SH-SY5Y (cell line): ENCODE measurements around the gene METTL25.

Experiments used
- GATA2 ChIP-seq: IDR thresholded peaks from 2 replicates; pipeline ENCODE4 v1.6.1; 2011; ENCODE audit warnings: mild to moderate bottlenecking, low read depth, low read length
- GATA3 ChIP-seq: IDR thresholded peaks from 2 replicates; pipeline ENCODE4 v1.6.1; 2011; ENCODE audit warnings: low read depth, mild to moderate bottlenecking, low read length, moderate library complexity

DNA sequence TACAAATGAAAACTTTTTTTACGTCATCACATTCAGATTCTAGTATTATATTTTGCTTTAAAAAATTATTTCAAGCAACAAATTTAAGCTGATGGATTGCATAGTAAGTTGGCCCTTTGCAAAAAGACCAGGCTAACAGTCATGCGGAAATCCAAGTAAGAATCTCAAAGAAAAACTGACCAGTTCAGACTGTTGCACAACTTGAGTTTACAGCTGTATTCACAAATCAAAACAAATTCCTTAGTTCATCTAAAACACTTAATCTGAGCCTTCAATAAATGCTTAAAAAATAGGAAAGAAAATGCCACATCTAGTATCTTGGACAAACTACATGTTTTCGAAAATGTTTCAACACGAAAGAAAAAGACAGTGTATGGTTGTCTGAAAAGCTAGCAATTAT, 989 bp upstream of the METTL25 start:
- TF ChIP-seq GATA2 (no peak), GATA3 (no peak)
